Common myeloid progenitor, CD34-positive (primary cell): ENCODE results near the gene AIMP2.
"Not testable (repeated sequence)": the region's sequence is repeated elsewhere in the genome, so short reads cannot be mapped to it uniquely, and the experiment has no call there.

ENCODE experiments used
- CTCF ChIA-PET: fragments of 350-600 bp; sonication (Branson Sonifier 250); formaldehyde crosslinking; loops from one replicate; lab custom pipeline; 2021; ENCODE audit warnings: antibody characterized with exemption; lab: Charles Lee
- POLR2A ChIA-PET: fragments of 350-600 bp; sonication (Branson Sonifier 250); formaldehyde crosslinking; loops from one replicate; lab custom pipeline; 2021; ENCODE audit warnings: antibody characterized with exemption; lab: Charles Lee
- DNase-seq, 3 donors: peaks; one replicate each; pipeline versions ENCODE4 v3.0.0 to v3.0.0-alpha.2; 2013
- H3K27ac ChIP-seq, 2 experiments: 1 replicate in 1 of 2; 2 replicates in 1 of 2; pipeline ENCODE4 v1.7.0; 2013; ENCODE audit warnings: inconsistent platforms in 2 of 2, low read length in 2 of 2, mild to moderate bottlenecking in 2 of 2, low read depth in 1 of 2, moderate library complexity in 1 of 2; ENCODE audit not compliant: severe bottlenecking in 2 of 2, insufficient read depth in 1 of 2, poor library complexity in 1 of 2
- H3K27me3 ChIP-seq, 5 experiments: replicated peaks in 2 of 5; 1 replicate in 3 of 5; 2 replicates in 2 of 5; pipeline versions ENCODE4 v1.6.1 to v1.7.0; 2013; ENCODE audit warnings: low read length in 4 of 5, mild to moderate bottlenecking in 2 of 5, moderate library complexity in 2 of 5, inconsistent platforms in 1 of 5; ENCODE audit not compliant: insufficient read depth in 5 of 5, control insufficient read depth in 4 of 5
- H3K36me3 ChIP-seq, 4 experiments: 1 replicate in 2 of 4; 2 replicates in 2 of 4; pipeline versions ENCODE4 v1.6.1 to v1.7.0; 2013; ENCODE audit warnings: low read length in 3 of 4, control low read depth in 1 of 4, mild to moderate bottlenecking in 1 of 4; ENCODE audit not compliant: control insufficient read depth in 4 of 4, insufficient read depth in 4 of 4
- H3K4me1 ChIP-seq, 4 experiments: 1 replicate in 3 of 4; 2 replicates in 1 of 4; pipeline versions ENCODE4 v1.6.1 to v1.7.1; 2013; ENCODE audit warnings: low read length in 3 of 4, mild to moderate bottlenecking in 3 of 4, control low read depth in 1 of 4, inconsistent platforms in 1 of 4, moderate library complexity in 1 of 4; ENCODE audit not compliant: control insufficient read depth in 4 of 4, insufficient read depth in 4 of 4; ENCODE audit errors: control extremely low read depth in 1 of 4
- H3K4me3 ChIP-seq, 7 experiments: 1 replicate in 4 of 7; 2 replicates in 3 of 7; pipeline versions ENCODE4 v1.5.1 to v1.7.0; 2013; ENCODE audit warnings: mild to moderate bottlenecking in 7 of 7, low read length in 6 of 7, moderate library complexity in 6 of 7, inconsistent platforms in 2 of 7, low read depth in 2 of 7, control low read depth in 1 of 7; ENCODE audit not compliant: insufficient read depth in 4 of 7, control insufficient read depth in 1 of 7; ENCODE audit errors: extremely low read depth in 1 of 7
- H3K9me3 ChIP-seq, 5 experiments: 1 replicate in 4 of 5; 2 replicates in 1 of 5; pipeline versions ENCODE4 v1.6.1 to v1.7.1; 2013; ENCODE audit warnings: low read length in 4 of 5, mild to moderate bottlenecking in 2 of 5, inconsistent platforms in 1 of 5, low read depth in 1 of 5, moderate library complexity in 1 of 5; ENCODE audit not compliant: control insufficient read depth in 4 of 5, insufficient read depth in 2 of 5; ENCODE audit errors: control extremely low read depth in 1 of 5
- WGBS: methylation state at CpG from one replicate; pipeline ENCODE4 v1.1.5; 2013; ENCODE audit not compliant: insufficient coverage; 5-methylcytosine and 5-hydroxymethylcytosine counted together

Gene AIMP2

DNA sequence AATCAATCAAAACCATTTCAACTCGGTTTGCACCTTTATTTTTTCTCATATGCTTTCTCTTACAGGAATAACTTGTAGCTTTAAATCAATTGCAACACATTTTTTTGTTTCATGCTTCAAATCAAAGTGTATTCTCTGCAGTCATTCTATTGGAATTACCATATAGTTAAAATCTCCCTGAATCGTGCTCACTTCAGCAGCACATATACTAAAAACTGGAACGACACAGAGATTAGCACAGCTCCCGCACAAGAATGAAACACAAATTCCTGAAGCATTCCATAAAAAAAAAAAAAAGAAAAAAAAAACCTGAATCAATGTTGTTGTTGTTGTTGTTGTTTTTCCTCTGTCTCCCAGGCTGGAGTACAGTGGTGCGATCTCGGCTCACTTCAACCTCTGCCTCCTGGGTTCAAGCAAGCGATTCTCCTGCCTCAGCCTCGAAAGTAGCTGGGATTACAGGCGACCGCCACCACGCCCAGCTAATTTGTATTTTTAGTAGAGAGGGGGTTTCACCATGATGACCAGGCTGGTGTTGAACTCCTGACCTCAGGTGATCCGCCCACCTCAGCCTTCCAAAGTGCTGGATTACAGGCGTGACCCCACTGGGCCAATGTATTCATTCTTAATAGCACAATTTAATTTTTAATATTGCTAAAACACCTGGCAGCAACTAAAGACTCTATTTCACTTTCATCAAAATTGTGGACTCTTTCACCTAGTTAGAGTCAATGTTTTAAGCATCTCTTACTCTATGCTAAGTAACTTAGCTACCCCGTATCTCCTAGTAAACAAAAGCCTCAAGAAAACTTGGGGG is 48.5 kb downstream of the AIMP2 start:
- H3K4me1 ChIP-seq: peaks cover 3 to 25% (median 18%) of the 10 kb centered on the region in 4 experiments
- H3K27ac ChIP-seq: peak overlapping the region; percentile 74 to 93
- WGBS: 96% methylated on average over 9 of the region's 14 CpGs
- ChIA-PET CTCF (interaction anchor here (1.1 to 1.9 kb wide), 3 partner anchors 11 to 502 kb away, joined by 3 to 9 read pairs (median 3); no protein-coding TSS in a partner anchor), POLR2A (interaction anchor here (0.6 kb wide), 1 partner anchor 276 kb away, joined by 3 read pairs; no protein-coding TSS in a partner anchor)
- H3K36me3 ChIP-seq: peaks cover 0 to 14% (median 5%) of the 10 kb centered on the region in 4 experiments
- no peaks in the 10 kb centered on the region for H3K27me3 ChIP-seq
- no peak for DNase-seq
- peak overlapping the region in 6 of 7 experiments; percentile 76 to 94 (median 88) for H3K4me3 ChIP-seq
- no peaks in the 10 kb centered on the region for H3K9me3 ChIP-seq

DNA sequence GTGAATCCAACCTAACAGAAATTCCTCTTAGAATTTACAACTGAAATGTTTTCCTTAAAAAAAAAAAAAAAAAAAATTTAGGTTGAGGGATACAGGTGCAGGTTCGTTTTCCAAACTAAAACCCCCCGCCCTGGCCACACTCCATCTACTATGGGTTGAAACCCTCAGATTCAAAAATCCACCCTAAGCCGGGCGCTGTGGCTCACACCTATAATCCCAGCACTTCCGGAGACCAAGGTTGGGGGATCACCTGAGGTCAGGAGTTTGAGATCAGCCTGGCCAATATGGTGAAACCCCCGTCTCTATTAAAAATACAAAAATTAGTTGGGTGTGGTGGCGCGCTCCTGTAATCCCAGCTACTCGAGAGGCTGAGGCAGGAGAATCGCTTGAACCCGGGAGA is 50.9 kb downstream of the AIMP2 start:
- H3K4me1 ChIP-seq: peaks cover 3 to 25% (median 18%) of the 10 kb centered on the region in 4 experiments
- DNase-seq, CTCF ChIA-PET, H3K9me3 ChIP-seq, H3K27ac ChIP-seq, H3K4me3 ChIP-seq, H3K36me3 ChIP-seq, H3K27me3 ChIP-seq, POLR2A ChIA-PET: not testable (repeated sequence)
- WGBS: 80% methylated on average over 4 of the region's 11 CpGs

DNA sequence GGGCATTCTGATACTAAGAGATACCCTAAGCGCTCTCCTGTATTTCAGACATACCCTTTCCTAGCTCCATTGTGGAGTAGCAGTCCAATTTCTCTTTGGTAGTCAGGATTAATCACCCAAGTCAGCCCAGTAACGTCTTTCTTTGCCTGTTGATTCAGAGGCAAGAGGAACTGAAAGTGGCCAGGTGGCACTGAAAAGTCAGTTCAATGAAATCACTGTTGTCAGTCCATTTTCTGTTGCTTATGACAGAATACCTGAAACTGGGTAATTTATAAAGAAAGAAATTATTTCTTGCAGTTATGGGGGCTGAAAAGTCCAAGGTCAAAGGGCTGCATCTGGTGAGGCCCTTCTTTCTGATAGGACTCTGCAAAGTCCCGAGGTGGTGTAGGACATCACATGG is 62.3 kb downstream of the AIMP2 start:
- CTCF ChIA-PET: interaction anchor here (1.2 kb wide), 1 partner anchor 39 kb away, joined by 3 read pairs; no protein-coding TSS in a partner anchor
- Histone ChIP-seq H3K4me1 (no peaks in the 10 kb centered on the region), H3K27me3 (no peaks in the 10 kb centered on the region), H3K27ac (no peak overlapping the region), H3K9me3 (no peaks in the 10 kb centered on the region), H3K36me3 (no peaks in the 10 kb centered on the region), H3K4me3 (no peak overlapping the region)
- WGBS: 100% methylated on average over 2 of the region's 3 CpGs
- POLR2A ChIA-PET: no interaction called here
- DNase-seq: no peak
